A673 (cell line): ENCODE measurements around the gene ATAD5. TPM values are rescaled to one million over a fixed set of nuclear protein-coding genes. Genes with fewer than 3 reads are reported as not detected.
"Not testable (repeated sequence)": the region's sequence is repeated elsewhere in the genome, so short reads cannot be mapped to it uniquely, and the experiment has no call there.

ENCODE experiments used
- BruUV-seq: library from RNA; stranded (reverse); fragments of 400-500 nt; replicated peaks from 2 replicates; lab custom pipeline; 2021; lab: Mats Ljungman, UMichigan
- CTCF ChIA-PET: fragments of 300-600 bp; sonication (Branson Sonifier 250); formaldehyde crosslinking; loops from one replicate; lab custom pipeline; 2022; ENCODE audit warnings: antibody characterized with exemption; lab: Charles Lee
- POLR2A ChIA-PET: fragments of 300-600 bp; sonication (Branson Sonifier 250); formaldehyde crosslinking; loops from one replicate; lab custom pipeline; 2022; ENCODE audit warnings: antibody characterized with exemption; ENCODE audit not compliant: low non-redundant PET; lab: Charles Lee
- DNase-seq: peaks from one replicate; pipeline ENCODE4 v3.0.0-alpha.2; 2015; ENCODE audit warnings: low spot score
- H3K27ac ChIP-seq: fragments of 200-600 bp; sonication (generic); 2 replicates; pipeline ENCODE4 v1.5.1; 2016; ENCODE audit warnings: mixed run types, low read depth, mild to moderate bottlenecking, mixed read lengths, antibody characterized with exemption, low read length; ENCODE audit not compliant: poor library complexity, severe bottlenecking
- H3K27me3 ChIP-seq: fragments of 200-600 bp; sonication (generic); replicated peaks from 2 replicates; pipeline ENCODE4 v1.6.1; 2017; ENCODE audit warnings: mixed run types, low read depth, mild to moderate bottlenecking, mixed read lengths, antibody characterized with exemption, low read length; ENCODE audit not compliant: insufficient read depth, poor library complexity
- H3K36me3 ChIP-seq: fragments of 200-600 bp; sonication (generic); 2 replicates; pipeline ENCODE4 v1.6.1; 2016; ENCODE audit warnings: mixed run types, mild to moderate bottlenecking, mixed read lengths, antibody characterized with exemption, low read length; ENCODE audit not compliant: insufficient read depth, poor library complexity, severe bottlenecking
- H3K4me1 ChIP-seq: fragments of 200-600 bp; sonication (generic); 2 replicates; pipeline ENCODE4 v1.6.1; 2017; ENCODE audit warnings: mixed run types, mild to moderate bottlenecking, mixed read lengths, antibody characterized with exemption, low read length; ENCODE audit not compliant: insufficient read depth, poor library complexity, severe bottlenecking
- H3K4me3 ChIP-seq: fragments of 200-600 bp; sonication (generic); 2 replicates; pipeline ENCODE4 v1.5.1; 2016; ENCODE audit warnings: low read depth, mixed run types, mild to moderate bottlenecking, mixed read lengths, low read length; ENCODE audit not compliant: poor library complexity, severe bottlenecking
- H3K9me3 ChIP-seq: fragments of 200-600 bp; sonication (generic); 2 replicates; pipeline ENCODE4 v1.6.1; 2016; ENCODE audit warnings: mixed run types, low read depth, mild to moderate bottlenecking, mixed read lengths, antibody characterized with exemption, low read length; ENCODE audit not compliant: poor library complexity, severe bottlenecking
- CTCF ChIP-seq: fragments of 300-800, 200-600 bp; sonication (generic); conservative IDR thresholded peaks from 2 replicates; pipeline ENCODE4 v1.5.1; 2017; ENCODE audit warnings: low read depth, mild to moderate bottlenecking, antibody characterized with exemption, low read length, moderate library complexity, mixed read lengths
- EZH2 ChIP-seq: fragments of 200-600 bp; sonication (generic); IDR thresholded peaks from 2 replicates; pipeline ENCODE4 v1.6.1; 2017; ENCODE audit warnings: borderline replicate concordance, low read depth, mild to moderate bottlenecking, mixed read lengths, antibody characterized with exemption, low read length; ENCODE audit not compliant: poor library complexity, severe bottlenecking
- intact Hi-C: fragments of 100-400 bp; cut with micrococcal nuclease; formaldehyde crosslinking; loops from one replicate; pipeline ENCODE4 v1.10.0; 2022; ENCODE audit not compliant: unreplicated experiment
- total RNA-seq: library from RNA; stranded (reverse); gene quantifications from 2 replicates; pipeline ENCODE4 v1.2.3, GENCODE V29; 2021

The ATAD5 gene
- total RNA-seq, 1 experiment from 2014 or later: 17.4 TPM

GRCh38 chr17:30819971-30820705, 11.6 kb upstream of the ATAD5 start:
- Histone ChIP-seq H3K9me3 (no peaks in the 10 kb centered on the region), H3K4me3 (no peak overlapping the region), H3K27ac (peak overlapping the region; percentile 50), H3K27me3 (no peaks in the 10 kb centered on the region), H3K36me3 (no peaks in the 10 kb centered on the region), H3K4me1 (peaks cover 6% of the 10 kb centered on the region)
- POLR2A ChIA-PET: no interaction called here
- DNase-seq: peak; percentile 15
- no TSS peak for BruUV-seq
- TF ChIP-seq CTCF: no peak
- no peak for TF ChIP-seq EZH2
- CTCF ChIA-PET: no interaction called here
- intact Hi-C loops: loop anchor here (10.0 kb wide), 1 partner anchor 345 kb away; the partner anchor contains the start of gene GOSR1

- ChIA-PET POLR2A (no interaction called here), CTCF (no interaction called here)
- Histone ChIP-seq H3K36me3 (no peaks in the 10 kb centered on the region), H3K27ac (peak overlapping the region; percentile 14), H3K4me3 (peak overlapping the region; percentile 85), H3K9me3 (no peaks in the 10 kb centered on the region), H3K4me1 (peaks cover 6% of the 10 kb centered on the region), H3K27me3 (no peaks in the 10 kb centered on the region)
- TF ChIP-seq CTCF (no peak), EZH2 (no peak)
- no TSS peak for BruUV-seq
- intact Hi-C loops: loop anchor here (10.0 kb wide), 1 partner anchor 347 kb away; the partner anchor contains the start of gene GOSR1
- no peak for DNase-seq
Observed at GRCh38 chr17:30821871-30822723, 9.7 kb upstream of the ATAD5 start.

- H3K4me1 ChIP-seq, BruUV-seq, POLR2A ChIA-PET, CTCF ChIA-PET, H3K9me3 ChIP-seq, H3K27ac ChIP-seq, H3K27me3 ChIP-seq, DNase-seq, H3K36me3 ChIP-seq: not testable (repeated sequence)
- H3K4me3 ChIP-seq: peak overlapping the region; percentile 85
- intact Hi-C loops: loop anchor here (10.0 kb wide), 1 partner anchor 348 kb away; the partner anchor contains the start of gene GOSR1
Observed at GRCh38 chr17:30822919-30823318, 8.8 kb upstream of the ATAD5 start.
